GM11168 (cell line): ENCODE results near the gene CCDC12.

Experiments
- in situ Hi-C: fragments of 300-500 bp; cut with MboI; formaldehyde crosslinking; loops from one replicate; pipeline ENCODE4 v1.12.0; 2022; ENCODE audit warnings: low sequenced_read_pairs; ENCODE audit not compliant: unreplicated experiment

The CCDC12 gene

GRCh38 chr3:46986782-46987310 is 10.3 kb upstream of the CCDC12 start:
- in situ Hi-C loops, result no loop called here

GRCh38 chr3:46986055-46986730 is 9.6 kb upstream of the CCDC12 start:
- in situ Hi-C loops, result no loop called here

GRCh38 chr3:46985588-46985987 is 9.0 kb upstream of the CCDC12 start:
- in situ Hi-C loops, result no loop called here

- in situ Hi-C loops, result no loop called here
Measured at GRCh38 chr3:46984591-46985459, 8.3 kb upstream of the CCDC12 start.

- in situ Hi-C loops, result no loop called here
Measured at GRCh38 chr3:46982546-46982945, 6.0 kb upstream of the CCDC12 start.

GRCh38 chr3:46981932-46982471 is 5.5 kb upstream of the CCDC12 start:
- in situ Hi-C loops, result no loop called here

GRCh38 chr3:46979958-46980497 is 3.5 kb upstream of the CCDC12 start:
- in situ Hi-C loops, result no loop called here

GRCh38 chr3:46978985-46979944 is 2.7 kb upstream of the CCDC12 start, which contains the start of gene NBEAL2:
Gene NBEAL2, plus strand, starts transcription at chr3:46979666. Its CDS starts 196 bp downstream, at chr3:46979862.
- in situ Hi-C loops, result no loop called here

GRCh38 chr3:46978381-46978780 is 1.8 kb upstream of the CCDC12 start:
- in situ Hi-C loops, result no loop called here

GRCh38 chr3:46977811-46978195 is 1.3 kb upstream of the CCDC12 start:
- in situ Hi-C loops, result no loop called here

GRCh38 chr3:46974421-46975171 is 1.9 kb downstream of the CCDC12 start:
- in situ Hi-C loops, result no loop called here

GRCh38 chr3:46972396-46972795 is 4.1 kb downstream of the CCDC12 start:
- in situ Hi-C loops, result no loop called here

GRCh38 chr3:46971742-46972141 is 4.8 kb downstream of the CCDC12 start:
- in situ Hi-C loops, result no loop called here

GRCh38 chr3:46971151-46971550 is 5.4 kb downstream of the CCDC12 start:
- in situ Hi-C loops, result no loop called here

GRCh38 chr3:46970391-46971091 is 6.0 kb downstream of the CCDC12 start:
- in situ Hi-C loops, result no loop called here

- in situ Hi-C loops, result no loop called here
Measured at GRCh38 chr3:46968783-46969428, 7.6 kb downstream of the CCDC12 start.

- in situ Hi-C loops, result no loop called here
Measured at GRCh38 chr3:46966811-46967210, 9.7 kb downstream of the CCDC12 start.

GRCh38 chr3:46965151-46965550 is 11.4 kb downstream of the CCDC12 start:
- in situ Hi-C loops, result no loop called here
